ENCODE measurements around the gene SNRPD3.
"Not testable (repeated sequence)": the region's sequence is repeated elsewhere in the genome, so short reads cannot be mapped to it uniquely, and the experiment has no call there.

SNRPD3 gene

GRCh38 chr22:24587948-24588347 is 32.1 kb downstream of the SNRPD3 start:
- H3K27ac ChIP-seq, result no peak overlapping the region
- H3K4me3 ChIP-seq, result no peak overlapping the region

- Histone ChIP-seq H3K27ac (no peak overlapping the region), H3K4me3 (no peak overlapping the region)
These were observed 32.6 kb downstream of the SNRPD3 start for GRCh38 chr22:24588381-24588756.

- Histone ChIP-seq H3K4me3 (no peak overlapping the region), H3K27ac (no peak overlapping the region)
These were observed 33.1 kb downstream of the SNRPD3 start for GRCh38 chr22:24588757-24589481.

- no peak overlapping the region for H3K4me3 ChIP-seq
- no peak overlapping the region for H3K27ac ChIP-seq
These were observed 33.8 kb downstream of the SNRPD3 start for GRCh38 chr22:24589518-24590030.

GRCh38 chr22:24590596-24591173 is 34.9 kb downstream of the SNRPD3 start:
- H3K27ac ChIP-seq, result no peak overlapping the region

GRCh38 chr22:24591286-24591830 is 35.6 kb downstream of the SNRPD3 start:
- H3K27ac ChIP-seq, result no peak overlapping the region

More at GRCh38 chr22:24590596-24591173, 34.9 kb downstream of the SNRPD3 start:
- no peak overlapping the region for H3K4me3 ChIP-seq

GRCh38 chr22:24592058-24592850 is 36.5 kb downstream of the SNRPD3 start:
- Histone ChIP-seq H3K4me3 (peak overlapping the region; percentile 42 to 70 (median 56)), H3K27ac (peak overlapping the region in 18 of 21 experiments; percentile 34 to 90 (median 76))

More at GRCh38 chr22:24591286-24591830, 35.6 kb downstream of the SNRPD3 start:
- H3K4me3 ChIP-seq, result no peak overlapping the region

GRCh38 chr22:24592851-24593558 is 37.2 kb downstream of the SNRPD3 start, which contains the start of gene LRRC75B:
Gene LRRC75B (minus strand): TSS chr22:24593073. CDS start chr22:24593039, 34 bp downstream.
- Histone ChIP-seq H3K4me3 (peak within 1 kb of the TSS; percentile 42 to 70 (median 56)), H3K27ac (peak within 1 kb of the TSS in 19 of 21 experiments; percentile 45 to 90 (median 76))

GRCh38 chr22:24593559-24593835 is 37.7 kb downstream of the SNRPD3 start:
- Histone ChIP-seq H3K27ac (peak overlapping the region in 14 of 21 experiments; percentile 40 to 90 (median 76)), H3K4me3 (peak overlapping the region in 4 of 7 experiments; percentile 42 to 70 (median 54))

- Histone ChIP-seq H3K27ac (peak overlapping the region in 4 of 21 experiments; percentile 40 to 90 (median 79)), H3K4me3 (no peak overlapping the region)
These were observed 38.2 kb downstream of the SNRPD3 start for GRCh38 chr22:24593836-24594568.

- Histone ChIP-seq H3K27ac (no peak overlapping the region), H3K4me3 (no peak overlapping the region)
These were observed 38.8 kb downstream of the SNRPD3 start for GRCh38 chr22:24594569-24595120.

GRCh38 chr22:24595228-24595627 is 39.4 kb downstream of the SNRPD3 start:
- no peak overlapping the region for H3K27ac ChIP-seq

GRCh38 chr22:24595863-24596262 is 40.1 kb downstream of the SNRPD3 start:
- H3K27ac ChIP-seq, result no peak overlapping the region
- H3K4me3 ChIP-seq, result no peak overlapping the region

More at GRCh38 chr22:24595228-24595627, 39.4 kb downstream of the SNRPD3 start:
- H3K4me3 ChIP-seq, result no peak overlapping the region

- not testable (repeated sequence) for H3K27ac ChIP-seq, H3K4me3 ChIP-seq
These were observed 41.3 kb downstream of the SNRPD3 start for GRCh38 chr22:24597076-24597475.

GRCh38 chr22:24599514-24599913 is 43.7 kb downstream of the SNRPD3 start:
- Histone ChIP-seq H3K27ac (peak overlapping the region in 1 of 21 experiments; percentile 3), H3K4me3 (no peak overlapping the region)

- peak overlapping the region in 1 of 21 experiments; percentile 3 for H3K27ac ChIP-seq
- not testable (repeated sequence) for H3K4me3 ChIP-seq
These were observed 44.3 kb downstream of the SNRPD3 start for GRCh38 chr22:24599958-24600715.

GRCh38 chr22:24601217-24602104 is 45.7 kb downstream of the SNRPD3 start:
- peak overlapping the region in 1 of 21 experiments; percentile 55 for H3K27ac ChIP-seq
- H3K4me3 ChIP-seq, result no peak overlapping the region

Measured in skin epidermis (tissue), 12 donors.